ENCODE data around the gene GPR137.

GRCh38 chr11:64296236-64296635, 10.6 kb downstream of the GPR137 start:
- TF ChIP-seq EZH2 (IDR thresholded peaks at IDR 0.05; ENCODE audit: borderline replicate concordance, insufficient read depth, low read length, poor library complexity, severe bottlenecking) (no peak), CTCF (IDR thresholded peaks at IDR 0.05; ENCODE audit: poor library complexity, severe bottlenecking) (no peak), POLR2AphosphoS5 (IDR thresholded peaks at IDR 0.05) (no peak), EP300 (conservative IDR thresholded peaks at IDR 0.05; ENCODE audit: poor library complexity, severe bottlenecking) (no peak), MXI1 (conservative IDR thresholded peaks at IDR 0.05; ENCODE audit: poor library complexity, severe bottlenecking) (no peak), RAD21 (conservative IDR thresholded peaks at IDR 0.05) (no peak), TAF1 (IDR thresholded peaks at IDR 0.05; ENCODE audit: low read depth) (no peak), SMC3 (conservative IDR thresholded peaks at IDR 0.05; ENCODE audit: poor library complexity) (no peak), REST (IDR thresholded peaks at IDR 0.05; ENCODE audit: borderline replicate concordance) (no peak)

Measured in neural cell (in vitro differentiated cells).